AG04450 (cell line): ENCODE measurements around the gene CDC6. TPM values are rescaled to one million over a fixed set of nuclear protein-coding genes. Genes with fewer than 3 reads are reported as not detected.

ENCODE experiments used
- CTCF ChIA-PET: fragments of 300-600, 350-600 bp; formaldehyde crosslinking; extraction: SDS; loops from one replicate; lab custom pipeline; 2022; ENCODE audit warnings: antibody characterized with exemption, inconsistent platforms; lab: Charles Lee
- POLR2A ChIA-PET: fragments of 350-600 bp; formaldehyde crosslinking; extraction: SDS; loops from one replicate; lab custom pipeline; 2021; ENCODE audit warnings: antibody characterized with exemption, inconsistent platforms; lab: Yijun Ruan, JAX
- DNase-seq: peaks from one replicate; pipeline ENCODE4 v3.0.0-alpha.2; 2011; ENCODE audit warnings: low read depth, low spot score
- H3K27ac ChIP-seq: one replicate; pipeline ENCODE4 v1.5.1; 2012; ENCODE audit warnings: low read depth, low read length, control low read depth
- H3K27me3 ChIP-seq: one replicate; pipeline ENCODE4 v1.6.0; 2012; ENCODE audit warnings: low read length; ENCODE audit not compliant: control insufficient read depth, insufficient read depth
- H3K4me3 ChIP-seq: 2 replicates; pipeline ENCODE4 v1.5.1; 2011; ENCODE audit warnings: mild to moderate bottlenecking, low read depth, low read length, control low read depth
- H3K9me3 ChIP-seq: 2 replicates; pipeline ENCODE4 v1.5.1; 2012; ENCODE audit warnings: low read length; ENCODE audit not compliant: control insufficient read depth, insufficient read depth
- polyA plus RNA-seq: library from polyadenylated mRNA; depleted of rRNA; stranded (reverse); fragments of >200 nt; gene quantifications from 2 replicates; pipeline ENCODE4 v1.2.3, GENCODE V29; 2011
- TF ChIP-seq, protein P1 (sequence below): IDR thresholded peaks from 2 replicates; pipeline ENCODE4 v1.5.1; 2011; ENCODE audit warnings: low read depth, low read length, control low read depth, inconsistent platforms

CDC6 gene
- polyA plus RNA-seq, 1 experiment: 8.6 TPM

DNA sequence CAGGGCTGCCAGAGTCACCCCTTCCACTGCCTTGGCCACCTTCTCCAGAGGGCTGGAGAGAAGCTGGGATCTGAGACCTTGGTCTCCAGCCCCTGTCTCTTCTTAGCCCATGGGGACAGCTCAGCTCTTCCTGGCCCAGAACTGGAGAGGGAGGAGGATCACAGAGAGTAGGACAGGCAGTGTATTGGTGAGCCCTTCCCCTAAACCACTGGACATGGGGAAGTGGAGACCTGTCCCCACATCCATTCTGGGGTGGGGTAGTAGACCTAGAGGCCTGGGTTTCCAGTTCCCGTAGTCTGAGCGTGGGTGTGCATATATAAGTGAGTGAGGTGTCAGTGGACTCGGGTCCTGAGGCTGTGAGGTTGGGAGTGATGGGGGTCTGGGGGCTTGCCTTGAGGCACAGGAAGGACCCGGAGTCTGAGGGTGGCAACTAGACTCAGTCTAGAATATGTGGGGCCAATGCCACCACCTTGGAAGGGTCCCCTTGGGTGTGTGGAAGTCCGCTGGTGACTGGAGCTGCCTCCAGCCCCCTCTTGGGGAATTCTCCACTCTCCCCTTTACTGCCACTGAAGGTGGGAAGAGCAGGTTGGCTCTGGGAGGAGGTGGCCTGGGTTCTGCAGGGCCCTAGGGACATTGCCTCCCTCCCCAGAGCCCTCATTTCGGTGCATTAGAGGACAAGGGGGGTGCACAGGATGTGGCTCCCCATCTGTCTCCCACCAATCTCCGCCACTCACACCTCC is 56.9 kb downstream of the CDC6 start:
- Histone ChIP-seq H3K27me3 (no peaks in the 10 kb centered on the region), H3K9me3 (no peaks in the 10 kb centered on the region; the same call in 1 of the 2 replicates), H3K4me3 (peak overlapping the region; percentile 79), H3K27ac (peak overlapping the region; percentile 61)
- TF ChIP-seq, protein P1, sequence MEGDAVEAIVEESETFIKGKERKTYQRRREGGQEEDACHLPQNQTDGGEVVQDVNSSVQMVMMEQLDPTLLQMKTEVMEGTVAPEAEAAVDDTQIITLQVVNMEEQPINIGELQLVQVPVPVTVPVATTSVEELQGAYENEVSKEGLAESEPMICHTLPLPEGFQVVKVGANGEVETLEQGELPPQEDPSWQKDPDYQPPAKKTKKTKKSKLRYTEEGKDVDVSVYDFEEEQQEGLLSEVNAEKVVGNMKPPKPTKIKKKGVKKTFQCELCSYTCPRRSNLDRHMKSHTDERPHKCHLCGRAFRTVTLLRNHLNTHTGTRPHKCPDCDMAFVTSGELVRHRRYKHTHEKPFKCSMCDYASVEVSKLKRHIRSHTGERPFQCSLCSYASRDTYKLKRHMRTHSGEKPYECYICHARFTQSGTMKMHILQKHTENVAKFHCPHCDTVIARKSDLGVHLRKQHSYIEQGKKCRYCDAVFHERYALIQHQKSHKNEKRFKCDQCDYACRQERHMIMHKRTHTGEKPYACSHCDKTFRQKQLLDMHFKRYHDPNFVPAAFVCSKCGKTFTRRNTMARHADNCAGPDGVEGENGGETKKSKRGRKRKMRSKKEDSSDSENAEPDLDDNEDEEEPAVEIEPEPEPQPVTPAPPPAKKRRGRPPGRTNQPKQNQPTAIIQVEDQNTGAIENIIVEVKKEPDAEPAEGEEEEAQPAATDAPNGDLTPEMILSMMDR: no peak
- ChIA-PET CTCF (interaction anchor here (1.8 to 1.9 kb wide), 2 partner anchors 10 to 42 kb away, joined by 7 to 9 read pairs; no protein-coding TSS in a partner anchor), POLR2A (interaction anchor here (0.7 to 1.9 kb wide), 4 partner anchors 32 to 1344 kb away, joined by 3 to 8 read pairs (median 6); partner anchors contain the start of gene EIF1)
- DNase-seq: no peak

DNA sequence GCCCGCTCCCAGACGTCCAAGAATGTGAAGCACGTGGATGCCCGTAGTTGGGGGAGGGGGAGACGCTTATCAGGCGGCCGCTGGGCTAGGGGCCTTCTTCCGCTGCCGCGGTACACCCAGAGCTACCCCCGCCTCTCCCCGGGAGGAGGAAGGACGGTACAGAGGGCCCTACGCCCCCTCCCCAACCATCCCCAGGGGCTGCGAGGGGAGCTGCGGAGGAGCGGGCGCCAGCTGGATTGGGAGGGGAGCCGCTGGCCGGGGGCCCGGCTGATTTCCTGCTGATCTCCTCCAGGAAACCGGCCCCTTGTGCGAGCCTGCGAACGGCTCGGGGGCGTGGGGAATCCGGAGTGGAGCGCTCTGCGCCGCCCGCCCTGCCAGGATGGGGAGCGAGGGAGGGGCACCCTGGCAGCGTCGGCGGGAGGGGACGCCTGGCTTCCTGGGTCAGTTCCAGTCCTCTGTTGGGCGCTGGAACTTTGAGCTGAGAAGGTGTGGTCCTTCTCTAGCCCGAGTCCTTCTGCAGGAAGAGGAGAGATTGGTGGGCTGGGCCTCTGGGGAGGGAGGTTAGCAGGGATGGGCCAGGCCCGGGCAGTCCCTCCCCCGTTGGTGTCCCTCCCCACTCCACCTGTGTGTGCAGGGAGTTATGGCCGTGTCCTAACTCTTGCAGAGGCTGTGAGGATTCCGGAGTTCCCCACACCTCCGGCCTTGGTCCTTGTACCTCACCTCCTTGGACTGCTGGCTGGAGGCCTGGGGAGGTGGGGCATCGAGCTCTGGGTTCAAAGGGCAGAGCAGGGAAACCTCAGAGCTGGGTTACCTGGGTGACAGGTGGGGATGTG is 57.7 kb downstream of the CDC6 start:
- H3K9me3 ChIP-seq: no peaks in the 10 kb centered on the region; the same call in 1 of the 2 replicates
- CTCF ChIA-PET: interaction anchor here (0.5 to 1.9 kb wide), 7 partner anchors 9 to 232 kb away, joined by 3 to 9 read pairs (median 5); no protein-coding TSS in a partner anchor
- TF ChIP-seq, protein P1: no peak
- no peak for DNase-seq
- H3K4me3 ChIP-seq: peak overlapping the region; percentile 79
- peak overlapping the region; percentile 68 for H3K27ac ChIP-seq
- POLR2A ChIA-PET: interaction anchor here (0.8 to 1.9 kb wide), 5 partner anchors 18 to 1343 kb away, joined by 3 to 8 read pairs (median 4); partner anchors contain the start of gene EIF1
- H3K27me3 ChIP-seq: no peaks in the 10 kb centered on the region

DNA sequence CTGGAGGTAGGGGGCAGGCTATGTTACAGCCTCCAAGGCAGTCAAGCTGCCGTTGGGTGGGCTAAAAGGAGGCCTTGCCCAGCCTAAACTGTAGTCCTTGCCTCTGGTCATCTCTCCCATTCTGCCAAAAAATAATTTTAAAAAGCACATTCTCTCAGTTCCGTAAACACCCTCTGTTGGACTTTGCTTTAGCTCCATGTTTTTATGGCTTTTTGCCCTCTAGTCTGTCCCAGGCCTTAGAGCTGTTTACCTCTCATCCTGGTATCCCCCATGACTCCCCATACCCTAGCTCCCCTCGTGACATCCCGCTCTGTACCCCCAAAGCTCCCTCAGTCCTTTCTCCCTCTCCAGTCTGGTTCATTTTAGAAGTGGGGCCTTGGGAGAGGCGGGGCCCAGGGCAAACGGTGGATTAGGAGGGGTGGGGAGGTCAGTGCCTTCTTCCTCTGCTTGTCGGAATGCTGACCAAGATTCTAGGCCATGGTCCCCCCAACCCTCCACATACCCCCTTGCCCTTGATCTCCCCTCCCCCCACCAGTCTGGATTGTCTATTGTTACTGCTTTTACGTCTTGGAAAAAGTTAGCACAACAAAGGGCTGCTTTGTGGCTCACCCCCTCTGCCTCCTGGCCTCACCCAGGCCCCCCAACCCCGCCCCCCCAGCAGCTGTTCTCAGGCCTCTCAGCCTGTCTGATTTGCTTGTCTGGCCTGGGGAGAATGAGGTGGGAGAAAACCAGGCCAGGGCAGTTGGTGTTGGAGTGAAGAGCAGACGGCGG is 58.5 kb downstream of the CDC6 start:
- CTCF ChIA-PET: interaction anchor here (0.5 to 1.9 kb wide), 6 partner anchors 8 to 233 kb away, joined by 3 to 9 read pairs (median 4); no protein-coding TSS in a partner anchor
- peak overlapping the region; percentile 79 for H3K4me3 ChIP-seq
- H3K9me3 ChIP-seq: no peaks in the 10 kb centered on the region; the same call in 1 of the 2 replicates
- no peak overlapping the region for H3K27ac ChIP-seq
- TF ChIP-seq, protein P1: no peak
- no peak for DNase-seq
- POLR2A ChIA-PET: interaction anchor here (0.8 to 1.9 kb wide), 5 partner anchors 19 to 1342 kb away, joined by 3 to 8 read pairs (median 4); partner anchors contain the start of gene EIF1
- no peaks in the 10 kb centered on the region for H3K27me3 ChIP-seq

GRCh38 chr17:40346765-40347158 is 59.1 kb downstream of the CDC6 start:
- ChIA-PET CTCF (interaction anchor here (1.0 to 2.0 kb wide), 2 partner anchors 44 to 52 kb away, joined by 3 to 10 read pairs; no protein-coding TSS in a partner anchor), POLR2A (interaction anchor here (1.0 to 1.9 kb wide), 2 partner anchors 39 to 1342 kb away, joined by 3 to 4 read pairs; partner anchors contain the start of gene EIF1)
- no peak for DNase-seq
- no peaks in the 10 kb centered on the region for H3K27me3 ChIP-seq
- H3K9me3 ChIP-seq: no peaks in the 10 kb centered on the region; the same call in 1 of the 2 replicates
- no peak overlapping the region for H3K27ac ChIP-seq
- H3K4me3 ChIP-seq: no peak overlapping the region
- TF ChIP-seq, protein P1: no peak
